HCT116 (cell line): ENCODE data around the gene KCNA2. TPM values are rescaled to one million over a fixed set of nuclear protein-coding genes. Genes with fewer than 3 reads are reported as not detected.

Experiments used
- ATAC-seq: fragments of 200-7000 bp; cut with Tn5 transposase; 2 replicates; pipeline ENCODE4 v1.9.1; 2020; ENCODE audit warnings: mild to moderate bottlenecking, moderate library complexity
- BruUV-seq: library from RNA; stranded (reverse); fragments of 400-500 nt; replicated peaks from 2 replicates; lab custom pipeline; 2021; lab: Mats Ljungman, UMichigan
- CTCF ChIA-PET: fragments of 300-600 bp; sonication (Branson Sonifier 250); formaldehyde crosslinking; loops from one replicate; lab custom pipeline; 2021; ENCODE audit warnings: antibody characterized with exemption; lab: Charles Lee
- POLR2A ChIA-PET: fragments of 300-600, 350-600 bp; sonication (Branson Sonifier 250); formaldehyde crosslinking; loops from one replicate; lab custom pipeline; 2021; ENCODE audit warnings: antibody characterized with exemption; lab: Charles Lee
- RAD21 ChIA-PET, 2 experiments: fragments of 300-600 bp; sonication (Branson Sonifier 250); formaldehyde crosslinking; loops; one replicate each; lab custom pipeline; 2023; ENCODE audit warnings: low total read pairs in 2 of 2; ENCODE audit not compliant: uncharacterized antibody in 2 of 2, unreplicated experiment in 2 of 2, low non-redundant PET in 1 of 2; lab: Charles Lee
- DNase-seq: peaks from one replicate; pipeline ENCODE4 v3.0.0-alpha.2; 2010; ENCODE audit warnings: low read depth, low spot score
- H2AFZ ChIP-seq: fragments of 200-600 bp; shearing (Covaris generic), sonication (generic); 2 replicates; pipeline ENCODE4 v1.6.1; 2017; ENCODE audit warnings: low read depth, mixed run types, mixed read lengths, antibody characterized with exemption, low read length; ENCODE audit not compliant: poor library complexity, severe bottlenecking
- H3K27ac ChIP-seq: 2 replicates; pipeline ENCODE4 v1.5.1; 2012; ENCODE audit warnings: low read depth, low read length
- H3K27me3 ChIP-seq: fragments of 200-600 bp; sonication (generic); 2 replicates; pipeline ENCODE4 v1.6.1; 2016; ENCODE audit warnings: mixed run types, low read length, mixed read lengths; ENCODE audit not compliant: insufficient read depth
- H3K36me3 ChIP-seq, 2 experiments: fragments of 200-500 bp in 1 of 2; fragments of 200-600 bp in 1 of 2; sonication (Bioruptor generic) in 1 of 2; sonication (generic) in 1 of 2; 2 replicates each; pipeline versions ENCODE4 v1.5.1 to v1.6.1; 2014 to 2016; ENCODE audit warnings: low read length in 2 of 2, inconsistent platforms in 1 of 2, mixed read lengths in 1 of 2, mixed run types in 1 of 2; ENCODE audit not compliant: insufficient read depth in 2 of 2, control insufficient read depth in 1 of 2
- H3K4me1 ChIP-seq, 2 experiments: fragments of 200-600 bp in 1 of 2; sonication (generic) in 1 of 2; 2 replicates each; pipeline versions ENCODE4 v1.5.1 to v1.6.1; 2012 to 2017; ENCODE audit warnings: low read length in 2 of 2, inconsistent platforms in 1 of 2, mild to moderate bottlenecking in 1 of 2, mixed read lengths in 1 of 2, mixed run types in 1 of 2, moderate library complexity in 1 of 2; ENCODE audit not compliant: insufficient read depth in 2 of 2, control insufficient read depth in 1 of 2
- H3K4me2 ChIP-seq: fragments of 200-600 bp; sonication (generic); 2 replicates; pipeline ENCODE4 v1.6.1; 2017; ENCODE audit warnings: mixed run types, low read length, mixed read lengths
- H3K4me3 ChIP-seq, 2 experiments: fragments of 200-600 bp in 1 of 2; sonication (generic) in 1 of 2; replicated peaks in 1 of 2; 2 replicates each; pipeline ENCODE4 v1.5.1; 2011 to 2016; ENCODE audit warnings: low read length in 2 of 2, control low read depth in 1 of 2, low read depth in 1 of 2, mild to moderate bottlenecking in 1 of 2, mixed read lengths in 1 of 2, mixed run types in 1 of 2
- H3K79me2 ChIP-seq: fragments of 200-600 bp; sonication (generic); 2 replicates; pipeline ENCODE4 v1.6.1; 2017; ENCODE audit warnings: mild to moderate bottlenecking, mixed run types, low read length, moderate library complexity, mixed read lengths; ENCODE audit not compliant: insufficient read depth
- H3K9ac ChIP-seq: fragments of 200-600 bp; sonication (generic); 2 replicates; pipeline ENCODE4 v1.6.1; 2016; ENCODE audit warnings: low read length, mixed read lengths
- H3K9me2 ChIP-seq: fragments of 200-600 bp; sonication (generic), shearing (Covaris generic); 2 replicates; pipeline ENCODE4 v1.6.1; 2017; ENCODE audit warnings: mixed run types, mild to moderate bottlenecking, moderate library complexity; ENCODE audit not compliant: insufficient read depth
- H3K9me3 ChIP-seq, 2 experiments: fragments of 200-500 bp in 1 of 2; fragments of 200-600 bp in 1 of 2; sonication (Bioruptor generic) in 1 of 2; sonication (generic) in 1 of 2; 2 replicates each; pipeline ENCODE4 v1.6.1; 2014 to 2017; ENCODE audit warnings: low read length in 2 of 2, mixed read lengths in 2 of 2, inconsistent platforms in 1 of 2, low read depth in 1 of 2, mild to moderate bottlenecking in 1 of 2, mixed run types in 1 of 2, moderate library complexity in 1 of 2; ENCODE audit not compliant: control insufficient read depth in 1 of 2, insufficient read depth in 1 of 2
- H4K20me1 ChIP-seq: fragments of 200-600 bp; sonication (generic), shearing (Covaris generic); 2 replicates; pipeline ENCODE4 v1.6.1; 2017; ENCODE audit warnings: mixed run types, mild to moderate bottlenecking, moderate library complexity; ENCODE audit not compliant: insufficient read depth
- CBX3 ChIP-seq: IDR thresholded peaks from 2 replicates; pipeline ENCODE4 v1.6.1; 2012; ENCODE audit warnings: low read depth
- CEBPB ChIP-seq: IDR thresholded peaks from 2 replicates; pipeline ENCODE4 v1.6.1; 2012; ENCODE audit warnings: low read depth
- CTCF ChIP-seq, 3 experiments: fragments of 200-600 bp in 1 of 3; sonication (generic) in 1 of 3; IDR thresholded peaks in 2 of 3; conservative IDR thresholded peaks in 1 of 3; 2 replicates each; pipeline ENCODE4 v1.5.1; 2012 to 2017; ENCODE audit warnings: low read depth in 2 of 3, low read length in 2 of 3, antibody characterized with exemption in 1 of 3, borderline replicate concordance in 1 of 3, control low read depth in 1 of 3, mild to moderate bottlenecking in 1 of 3, mixed read lengths in 1 of 3, mixed run types in 1 of 3, moderate library complexity in 1 of 3; ENCODE audit not compliant: insufficient read depth in 1 of 3
- EZH2phosphoT487 ChIP-seq: fragments of 200-600 bp; IDR thresholded peaks from 2 replicates; pipeline ENCODE4 v1.6.1; 2018; ENCODE audit warnings: antibody characterized with exemption, borderline replicate concordance
- FOSL1 ChIP-seq: IDR thresholded peaks from 2 replicates; pipeline ENCODE4 v1.6.1; 2012; ENCODE audit warnings: low read depth
- MAX ChIP-seq: IDR thresholded peaks from 2 replicates; pipeline ENCODE4 v1.6.1; 2012
- YY1 ChIP-seq: IDR thresholded peaks from 2 replicates; pipeline ENCODE4 v1.6.1; 2011; ENCODE audit warnings: low read length, low read depth, moderate library complexity, mild to moderate bottlenecking; ENCODE audit not compliant: insufficient replicate concordance; ENCODE audit errors: extremely low read depth
- ZBTB33 ChIP-seq: IDR thresholded peaks from 2 replicates; pipeline ENCODE4 v1.6.1; 2011; ENCODE audit warnings: mild to moderate bottlenecking, low read length, moderate library complexity; ENCODE audit not compliant: insufficient replicate concordance; ENCODE audit errors: extremely low read depth
- ZFX ChIP-seq: fragments of 450-650 bp; IDR thresholded peaks from 2 replicates; pipeline ENCODE4 v1.6.1; 2017
- ZNF274 ChIP-seq: fragments of 200-500 bp; sonication (Bioruptor generic); IDR thresholded peaks from 2 replicates; pipeline ENCODE4 v1.6.1; 2014; ENCODE audit warnings: mild to moderate bottlenecking, low read depth, low read length, inconsistent platforms
- intact Hi-C: fragments of 100-400 bp; cut with micrococcal nuclease; formaldehyde crosslinking; loops from 2 replicates; pipeline ENCODE4 v1.10.0; 2022
- total RNA-seq: library from RNA; stranded (reverse); gene quantifications from one replicate; pipeline ENCODE4 v1.2.1, GENCODE V29; 2021; ENCODE audit not compliant: unreplicated experiment

The KCNA2 gene
- total RNA-seq, 1 experiment from 2014 or later, result not detected

GRCh38 chr1:110650609-110651008, 44.5 kb upstream of the KCNA2 start (continued):
- TF ChIP-seq FOSL1 (no peak), CBX3 (no peak), ZNF274 (no peak), CTCF (IDR thresholded peaks at IDR 0.05 in 2 of 3, conservative IDR thresholded peaks at IDR 0.05 in 1 of 3; ENCODE audit: borderline replicate concordance in 1 of 3, insufficient read depth in 1 of 3, low read depth in 2 of 3, low read length in 2 of 3) (no peak), YY1 (no peak), ZFX (no peak), EZH2phosphoT487 (no peak), ZBTB33 (no peak)
- TF ChIP-seq, all 23 proteins: peak for 0

GRCh38 chr1:110648417-110648816, 42.3 kb upstream of the KCNA2 start:
- ChIA-PET CTCF (no interaction called here), RAD21 (no interaction called here), POLR2A (no interaction called here)
- no peaks in the 10 kb centered on the region for H3K4me1 ChIP-seq
- H3K9me3 ChIP-seq, result no peaks in the 10 kb centered on the region
- H3K4me2 ChIP-seq, result no peak overlapping the region
- no peaks in the 10 kb centered on the region for H3K9me2 ChIP-seq
- BruUV-seq, result no TSS peak
- no peak for DNase-seq
- H3K9ac ChIP-seq, result no peak overlapping the region
- H2AFZ ChIP-seq, result no peak overlapping the region
- H3K27ac ChIP-seq, result no peak overlapping the region
- no peaks in the 10 kb centered on the region for H3K36me3 ChIP-seq
- no peaks in the 10 kb centered on the region for H4K20me1 ChIP-seq
- H3K27me3 ChIP-seq, result peaks cover 83% of the 10 kb centered on the region
- intact Hi-C loops, result no loop called here
- H3K79me2 ChIP-seq, result no peaks in the 10 kb centered on the region
- no peak for ATAC-seq
- TF ChIP-seq MAX, result no peak
- TF ChIP-seq CEBPB, result no peak
- no peak for TF ChIP-seq CTCF (IDR thresholded peaks at IDR 0.05 in 2 of 3, conservative IDR thresholded peaks at IDR 0.05 in 1 of 3; ENCODE audit: borderline replicate concordance in 1 of 3, insufficient read depth in 1 of 3, low read depth in 2 of 3, low read length in 2 of 3)
- H3K4me3 ChIP-seq, result no peak overlapping the region
